HG02885 (cell line): ENCODE measurements around the gene OR10H2.
"Not testable (repeated sequence)": the region's sequence is repeated elsewhere in the genome, so short reads cannot be mapped to it uniquely, and the experiment has no call there.

Source experiments
- ATAC-seq: cut with Tn5 transposase; IDR thresholded peaks from one replicate; pipeline ENCODE4 v1.9.1; 2021; ENCODE audit warnings: mild to moderate bottlenecking; ENCODE audit not compliant: unreplicated experiment, poor library complexity

OR10H2 gene, protein sequence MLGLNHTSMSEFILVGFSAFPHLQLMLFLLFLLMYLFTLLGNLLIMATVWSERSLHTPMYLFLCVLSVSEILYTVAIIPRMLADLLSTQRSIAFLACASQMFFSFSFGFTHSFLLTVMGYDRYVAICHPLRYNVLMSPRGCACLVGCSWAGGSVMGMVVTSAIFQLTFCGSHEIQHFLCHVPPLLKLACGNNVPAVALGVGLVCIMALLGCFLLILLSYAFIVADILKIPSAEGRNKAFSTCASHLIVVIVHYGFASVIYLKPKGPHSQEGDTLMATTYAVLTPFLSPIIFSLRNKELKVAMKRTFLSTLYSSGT

DNA sequence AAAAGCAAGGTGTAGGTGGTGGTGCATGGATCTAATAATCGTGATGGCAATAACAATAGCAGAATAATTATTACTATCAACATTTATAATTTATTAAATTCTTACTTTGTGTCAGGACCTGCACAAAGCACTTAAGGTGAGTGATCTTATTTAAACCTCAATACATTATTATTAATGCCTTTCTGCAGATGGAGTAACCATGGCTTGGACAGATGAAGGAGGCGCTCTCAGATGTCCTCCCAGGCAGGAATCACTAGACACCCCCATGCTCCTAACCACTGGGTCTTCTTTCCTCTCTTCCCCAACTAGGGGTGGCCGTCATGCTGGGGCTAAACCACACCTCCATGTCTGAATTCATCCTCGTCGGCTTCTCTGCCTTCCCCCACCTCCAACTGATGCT, at the start of gene OR10H2:
Gene OR10H2 (plus strand): TSS at position 301 of the 400 bp plus-strand sequence. CDS start 20 bp downstream, at position 321.
- no peak for ATAC-seq

DNA sequence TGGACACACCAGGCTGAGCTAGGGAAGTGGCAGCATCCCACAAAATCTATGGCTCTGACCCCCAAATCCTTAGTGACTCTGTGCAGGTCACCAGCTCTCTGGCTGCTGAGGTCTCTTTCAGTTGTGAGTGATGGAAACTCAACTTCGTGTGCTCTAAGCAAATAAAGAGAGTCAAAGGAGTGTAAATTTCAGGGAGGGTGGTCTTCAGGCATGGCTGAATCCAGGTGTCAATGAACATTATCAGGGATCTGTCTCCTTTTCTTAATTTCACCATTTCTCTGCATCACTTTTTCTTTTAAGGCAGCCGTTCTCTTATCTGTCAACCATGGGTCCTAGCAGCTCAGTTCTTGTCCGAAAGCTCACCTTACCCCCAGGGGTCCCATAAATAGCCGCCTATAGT, 48.7 kb upstream of the OR10H2 start:
- no peak for ATAC-seq

DNA sequence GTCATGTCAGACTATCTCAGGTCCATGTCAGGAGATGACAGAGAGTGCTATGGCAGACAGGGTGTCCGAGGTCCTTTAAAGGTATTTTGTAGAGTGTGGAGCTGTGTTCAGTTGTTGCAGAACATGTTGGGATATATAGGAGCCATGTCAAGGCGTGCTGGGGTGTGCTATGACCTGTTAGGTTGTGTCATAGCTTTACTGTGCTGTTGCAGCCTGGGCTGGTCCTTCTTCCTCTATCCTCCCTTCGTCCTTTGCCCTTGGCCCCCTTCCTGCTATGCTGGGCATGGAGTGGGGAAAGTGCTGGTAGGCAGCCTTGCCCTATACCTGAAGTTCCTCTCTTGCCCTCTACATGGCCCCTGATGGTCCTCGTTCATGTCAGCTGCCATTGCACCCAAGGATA, 48.0 kb upstream of the OR10H2 start:
- ATAC-seq = not testable (repeated sequence)

DNA sequence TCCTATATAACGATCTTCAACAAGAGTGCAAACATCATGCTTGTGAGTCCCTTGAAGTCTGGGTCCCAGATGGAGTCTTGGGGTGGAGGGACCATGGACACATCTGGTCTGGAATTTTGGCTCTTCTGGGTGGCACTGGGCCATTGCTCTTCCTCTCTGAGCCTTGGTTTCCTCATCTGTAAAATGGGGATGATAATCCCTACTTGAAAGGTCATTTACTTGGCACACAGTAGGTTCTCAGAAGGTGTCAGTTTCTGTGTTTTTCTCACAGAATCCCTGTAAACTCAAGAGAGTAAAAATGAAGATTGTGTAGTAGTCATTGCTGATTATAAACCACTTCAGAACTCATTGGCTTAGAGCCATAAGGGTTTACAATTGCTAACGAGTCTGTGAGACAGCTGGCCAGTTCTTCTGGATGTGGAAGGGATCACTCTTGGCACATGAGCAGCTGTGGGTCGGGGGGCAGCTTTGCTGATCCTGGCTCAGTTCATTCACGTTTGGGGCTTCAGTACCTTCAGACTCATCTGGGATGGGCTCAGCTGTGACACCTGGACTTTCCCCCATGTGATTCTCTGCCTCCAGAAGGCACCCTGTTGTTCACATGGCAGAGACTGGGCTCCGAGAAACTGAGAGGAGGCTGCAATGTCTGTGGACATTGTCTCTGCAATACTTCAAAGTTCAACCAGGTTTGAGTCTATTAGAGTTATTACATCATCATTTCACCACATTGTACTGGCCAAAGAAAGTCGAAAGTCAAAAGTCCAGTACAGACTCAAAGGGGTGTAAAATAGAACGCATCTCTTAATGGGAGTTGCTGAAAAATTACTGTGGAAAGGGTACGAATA, 47.1 kb upstream of the OR10H2 start:
- ATAC-seq = no peak

DNA sequence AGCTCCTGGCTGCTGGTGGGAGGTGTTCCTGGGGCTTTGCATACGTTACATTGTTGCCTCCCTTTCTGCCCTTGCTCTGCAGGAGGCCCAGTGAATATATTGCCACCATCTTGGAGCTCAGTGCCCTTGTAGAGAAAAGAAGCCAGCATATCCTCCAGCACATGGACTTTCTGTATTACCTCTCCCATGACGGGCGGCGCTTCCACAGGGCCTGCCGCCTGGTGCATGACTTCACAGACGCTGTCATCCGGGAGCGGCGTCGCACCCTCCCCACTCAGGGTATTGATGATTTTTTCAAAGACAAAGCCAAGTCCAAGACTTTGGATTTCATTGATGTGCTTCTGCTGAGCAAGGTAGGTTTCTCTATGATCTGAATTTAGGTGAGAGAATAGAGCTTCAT, 44.4 kb upstream of the OR10H2 start:
- no peak for ATAC-seq

DNA sequence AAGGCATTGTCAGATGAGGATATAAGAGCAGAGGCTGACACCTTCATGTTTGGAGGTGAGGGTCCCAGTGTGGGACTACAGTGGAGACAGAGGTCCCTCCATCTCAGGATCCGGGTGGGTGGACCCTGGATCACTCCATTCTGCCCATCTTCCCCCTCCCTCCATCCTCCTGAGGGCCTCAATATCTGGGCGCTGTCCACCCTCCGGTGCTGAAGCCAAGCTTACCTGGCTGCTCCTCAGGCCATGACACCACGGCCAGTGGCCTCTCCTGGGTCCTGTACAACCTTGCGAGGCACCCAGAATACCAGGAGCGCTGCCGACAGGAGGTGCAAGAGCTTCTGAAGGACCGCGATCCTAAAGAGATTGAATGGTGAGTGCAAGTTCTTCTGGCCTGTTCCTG, 43.0 kb upstream of the OR10H2 start:
- ATAC-seq = no peak

DNA sequence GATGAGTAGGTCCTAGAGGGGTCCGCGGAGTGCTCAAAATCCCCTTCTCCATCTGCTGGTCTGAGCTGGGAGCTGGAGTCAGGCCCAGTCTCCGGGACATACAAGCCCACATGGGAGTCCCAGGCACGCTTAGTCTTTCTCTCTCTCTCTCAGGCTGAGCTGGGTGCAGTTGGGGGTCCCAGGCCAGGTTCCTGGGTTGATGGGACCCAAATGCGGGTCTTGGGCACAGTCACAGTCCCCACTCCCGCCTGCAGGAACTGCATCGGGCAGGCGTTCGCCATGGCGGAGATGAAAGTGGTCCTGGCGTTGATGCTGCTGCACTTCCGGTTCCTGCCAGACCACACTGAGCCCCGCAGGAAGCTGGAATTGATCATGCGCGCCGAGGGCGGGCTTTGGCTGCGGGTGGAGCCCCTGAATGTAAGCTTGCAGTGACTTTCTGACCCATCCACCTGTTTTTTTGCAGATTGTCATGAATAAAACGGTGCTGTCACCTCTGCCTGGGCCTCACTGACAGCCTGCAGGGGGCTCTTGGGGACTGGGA, 31.1 kb upstream of the OR10H2 start:
- ATAC-seq = no peak

DNA sequence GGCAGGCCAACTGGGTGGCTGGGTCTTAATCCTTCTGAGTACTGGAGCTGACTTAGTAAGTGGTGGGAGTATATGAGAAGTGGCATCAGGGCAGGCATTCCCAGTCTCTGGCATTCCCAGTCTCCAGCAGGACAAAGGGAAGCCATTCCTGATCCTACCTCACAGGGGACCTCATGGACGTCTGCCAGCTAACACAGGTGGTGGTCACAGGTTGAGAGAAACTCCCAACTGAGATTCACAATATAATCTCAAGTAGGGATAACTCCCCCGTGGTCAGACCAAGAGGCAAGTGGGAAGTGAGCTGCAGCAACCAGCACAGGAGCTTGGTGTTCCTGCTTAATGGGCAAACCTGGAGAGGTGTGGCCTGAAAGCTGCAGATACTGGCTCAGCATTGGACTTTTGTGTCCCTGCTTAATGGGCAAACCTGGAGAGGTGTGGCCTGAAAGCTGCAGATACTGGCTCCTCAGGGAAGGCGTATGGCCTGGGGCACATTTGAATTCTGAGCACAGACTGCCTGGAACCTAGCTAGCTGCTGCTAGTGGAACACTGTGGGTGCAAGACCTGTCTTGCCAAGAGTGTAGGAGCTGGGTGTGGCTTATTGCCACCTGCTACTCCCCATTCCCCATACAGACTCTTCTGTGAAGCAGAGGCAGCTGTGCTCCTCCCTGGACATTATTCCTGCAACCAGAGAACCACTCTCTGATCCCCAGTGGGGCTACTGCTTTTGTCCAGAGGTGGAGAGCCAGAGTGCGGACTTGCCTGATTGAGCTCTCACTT, 25.9 kb upstream of the OR10H2 start:
- ATAC-seq = no peak

DNA sequence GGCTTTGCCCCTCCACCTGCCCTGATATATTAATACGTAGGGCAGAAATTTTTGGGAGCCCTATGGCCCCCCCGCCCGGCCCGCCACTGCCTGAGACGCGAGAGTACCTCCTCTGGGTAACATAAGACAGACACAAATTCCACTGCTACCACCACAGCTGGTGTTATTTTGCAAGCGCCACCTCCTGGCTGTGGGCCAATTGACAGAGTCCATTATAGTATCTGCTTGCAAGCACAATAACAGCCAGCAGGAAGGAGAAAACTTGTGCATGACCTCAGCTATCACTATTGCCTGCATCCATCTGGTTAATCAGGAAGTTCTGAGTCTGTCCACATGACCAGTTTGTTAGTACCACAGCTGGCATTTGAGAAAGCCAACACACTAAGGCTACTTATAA, 25.3 kb upstream of the OR10H2 start:
- ATAC-seq = no peak

DNA sequence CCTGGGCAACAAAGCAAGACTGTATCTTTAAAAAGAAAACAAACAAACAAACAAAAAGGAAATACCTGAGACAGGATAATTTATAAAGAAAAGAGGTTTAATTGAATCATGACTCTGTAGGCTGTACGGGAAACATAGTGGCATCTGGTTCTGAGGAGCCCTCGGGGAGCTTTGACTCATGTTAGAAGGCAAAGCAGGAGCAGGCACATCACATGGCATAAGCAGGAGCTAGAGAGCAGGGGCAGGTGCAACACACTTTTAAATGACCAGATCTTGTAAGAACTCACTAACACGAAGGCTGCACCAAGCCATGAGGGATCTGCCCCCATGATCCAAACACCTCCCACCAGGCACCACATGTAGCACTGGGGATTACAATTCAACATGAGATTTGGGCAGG, 13.2 kb upstream of the OR10H2 start:
- ATAC-seq = no peak

DNA sequence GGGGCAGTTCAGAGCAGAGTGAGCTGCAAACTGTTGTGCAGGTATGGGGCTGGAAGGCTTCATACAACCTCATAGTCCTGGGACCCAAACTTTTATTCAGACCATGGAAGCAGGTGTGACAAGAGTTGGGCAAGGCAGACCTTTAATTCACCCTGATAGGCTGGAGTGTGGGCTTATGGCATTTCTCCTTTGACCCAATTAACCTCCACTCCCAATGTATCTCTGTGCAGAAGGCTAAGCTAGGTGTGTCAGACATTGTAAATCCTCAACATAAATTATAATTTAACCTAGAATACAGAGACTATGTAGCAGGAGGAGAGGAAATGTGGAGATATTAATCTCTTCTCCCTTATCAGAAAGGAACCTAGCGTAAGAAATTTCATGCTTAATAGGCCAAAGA, 12.2 kb upstream of the OR10H2 start:
- ATAC-seq = no peak

DNA sequence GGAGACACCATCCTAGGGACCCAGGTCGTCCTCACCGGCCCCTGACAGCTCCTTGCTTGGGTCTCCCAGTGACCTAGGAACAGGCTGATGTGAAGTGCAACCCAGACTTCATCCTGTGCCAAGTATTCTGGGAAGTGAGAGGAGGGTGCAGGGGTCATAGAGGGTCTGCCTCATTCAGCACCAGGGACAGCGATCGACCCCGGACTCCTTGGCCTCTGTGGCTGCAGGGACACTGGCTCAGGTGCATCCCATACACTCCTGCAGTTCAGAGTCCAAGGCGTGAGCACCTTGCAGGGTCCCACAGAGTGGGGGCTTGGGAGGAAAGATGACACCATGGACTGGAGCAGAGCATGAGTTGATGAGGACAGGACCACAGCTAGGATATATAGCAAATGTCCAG, 10.0 kb upstream of the OR10H2 start:
- no peak for ATAC-seq

DNA sequence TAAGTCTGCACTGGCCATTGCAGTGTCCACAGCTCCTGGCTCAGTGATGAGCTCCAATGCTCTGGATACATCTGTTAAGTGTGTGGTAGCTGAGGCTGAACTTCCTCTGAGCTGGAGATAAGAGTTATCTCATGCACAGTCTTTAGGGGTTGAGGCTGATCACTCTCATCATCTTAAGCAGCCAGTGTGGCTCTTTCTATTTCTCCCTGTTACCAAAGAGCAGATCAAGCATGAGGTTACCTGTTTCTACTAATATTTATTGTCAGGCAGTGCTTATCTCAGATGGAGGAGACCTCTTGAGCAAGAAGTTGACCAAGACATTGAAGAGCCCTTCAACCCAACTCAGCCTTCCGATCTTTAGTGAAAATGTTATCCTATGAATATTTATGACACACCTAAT, 6.6 kb upstream of the OR10H2 start:
- ATAC-seq = no peak

DNA sequence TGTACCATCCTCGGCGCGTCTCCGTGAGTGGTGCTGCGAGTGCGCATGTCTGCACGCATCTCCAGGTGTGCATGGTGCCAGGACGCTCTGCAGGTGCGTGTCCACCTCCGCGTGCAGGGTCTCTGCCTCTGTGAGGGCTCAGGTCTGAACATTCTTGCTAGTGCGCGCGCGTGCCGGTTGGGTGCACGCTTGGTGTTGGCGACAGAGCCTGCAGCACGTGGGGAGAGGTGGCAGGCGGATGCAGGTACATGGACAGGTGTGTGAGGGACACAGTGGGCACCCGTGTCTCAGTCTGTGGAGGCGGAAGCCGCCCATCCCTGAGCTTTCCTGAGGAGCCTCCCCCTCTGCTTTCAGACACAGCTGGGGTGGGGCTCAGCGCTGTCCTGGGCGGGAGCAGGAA, 4.9 kb upstream of the OR10H2 start:
- ATAC-seq = no peak

DNA sequence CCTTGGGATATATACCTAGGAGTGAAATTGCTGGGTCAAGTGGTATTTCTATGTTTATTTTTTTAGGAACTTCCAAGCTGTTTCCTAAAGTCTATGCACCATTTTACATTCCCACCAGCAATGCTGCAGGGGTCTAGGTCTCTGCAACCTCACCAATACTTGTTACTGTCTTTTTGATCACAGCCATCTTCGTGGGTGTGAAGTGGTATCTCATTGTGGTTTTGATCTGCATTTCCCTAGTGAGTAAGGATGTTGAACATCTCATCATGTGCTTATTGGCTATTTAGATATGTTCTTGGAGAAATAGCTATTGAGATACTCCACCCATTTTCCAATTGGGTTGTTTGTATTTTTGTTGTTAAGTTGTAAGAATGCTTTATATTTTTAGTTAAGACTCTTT, 2.7 kb downstream of the OR10H2 start:
- ATAC-seq = no peak

DNA sequence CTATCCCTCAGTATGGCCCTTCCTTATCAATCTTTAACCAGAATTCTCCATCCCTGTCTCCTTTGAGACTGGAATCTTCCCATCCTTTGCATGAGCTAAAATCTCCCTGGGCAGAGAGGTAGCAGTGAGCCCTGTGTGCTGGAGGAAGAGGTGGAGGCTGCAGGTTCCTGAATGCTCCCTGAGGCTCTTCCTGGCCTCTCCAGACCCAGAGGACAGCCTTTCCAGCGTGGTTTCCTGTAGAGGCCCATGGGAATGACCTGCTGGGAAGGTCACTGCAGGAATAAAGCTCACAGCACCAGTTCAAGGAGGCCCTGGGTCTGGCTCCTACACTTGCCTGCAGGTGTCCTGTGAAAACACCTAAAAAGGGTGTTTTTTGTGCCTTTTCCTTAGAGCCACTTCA, 4.6 kb downstream of the OR10H2 start:
- no peak for ATAC-seq

DNA sequence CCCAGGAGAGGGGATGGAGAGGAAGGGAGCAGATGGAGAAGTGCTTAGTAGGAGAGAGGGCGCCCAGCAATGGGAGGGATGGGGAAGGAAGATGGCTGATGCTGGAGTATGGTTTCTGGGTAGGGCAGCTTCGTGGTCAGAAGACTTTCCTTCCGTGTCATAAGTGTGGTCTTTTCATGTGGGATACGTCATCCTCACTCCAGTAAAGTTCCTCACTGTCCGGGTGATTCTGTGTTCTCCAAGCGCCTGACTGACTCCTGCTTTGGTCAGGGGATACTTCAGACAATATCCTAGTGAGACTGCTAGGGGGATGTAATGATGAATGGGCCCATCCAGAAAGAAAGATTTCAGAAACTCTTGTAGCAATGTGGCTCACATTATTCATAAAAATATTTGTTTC, 6.1 kb downstream of the OR10H2 start:
- no peak for ATAC-seq

DNA sequence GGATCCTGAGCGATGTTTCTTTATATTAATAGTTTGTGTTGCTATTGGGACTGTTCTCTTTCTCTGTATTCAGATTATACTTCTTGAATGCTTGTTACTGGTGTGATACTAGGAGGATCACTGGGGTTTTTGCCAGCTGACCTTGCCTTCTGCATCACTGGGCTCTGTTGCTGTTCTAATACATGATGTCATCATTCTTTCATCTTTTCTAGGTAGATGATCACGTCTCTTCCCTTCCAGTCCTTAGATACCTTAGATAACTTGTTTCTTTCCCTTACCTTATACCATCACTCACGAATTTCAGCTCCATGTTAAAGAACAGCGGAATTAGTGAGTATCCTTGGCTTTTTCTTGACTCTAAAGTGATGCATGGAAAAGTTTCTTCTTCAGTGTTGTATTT, 9.9 kb downstream of the OR10H2 start, which contains the start of gene OR10H3:
Gene OR10H3 (plus strand): TSS at position 264 of the 400 bp plus-strand sequence. CDS start 3,408 bp downstream, outside the sequence.
- ATAC-seq = no peak

DNA sequence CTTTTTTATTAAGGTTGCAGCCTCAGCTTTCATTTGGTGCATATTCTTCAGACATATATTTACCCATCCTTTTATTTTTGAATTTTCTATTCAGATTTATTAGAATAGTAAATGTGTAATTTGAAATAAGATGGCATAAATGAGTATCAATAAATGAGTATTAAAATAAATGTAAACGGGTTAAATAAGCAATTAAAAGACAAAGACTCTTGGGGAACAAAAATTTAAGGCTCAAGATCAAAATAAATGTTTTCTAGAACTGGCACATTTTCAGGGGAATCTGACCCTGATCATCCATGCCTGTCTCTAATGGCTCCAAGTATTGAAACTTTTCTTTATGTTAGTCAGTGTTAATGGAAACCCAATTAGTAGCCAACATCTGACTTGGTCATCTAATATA, 13.0 kb downstream of the OR10H2 start:
- no peak for ATAC-seq

DNA sequence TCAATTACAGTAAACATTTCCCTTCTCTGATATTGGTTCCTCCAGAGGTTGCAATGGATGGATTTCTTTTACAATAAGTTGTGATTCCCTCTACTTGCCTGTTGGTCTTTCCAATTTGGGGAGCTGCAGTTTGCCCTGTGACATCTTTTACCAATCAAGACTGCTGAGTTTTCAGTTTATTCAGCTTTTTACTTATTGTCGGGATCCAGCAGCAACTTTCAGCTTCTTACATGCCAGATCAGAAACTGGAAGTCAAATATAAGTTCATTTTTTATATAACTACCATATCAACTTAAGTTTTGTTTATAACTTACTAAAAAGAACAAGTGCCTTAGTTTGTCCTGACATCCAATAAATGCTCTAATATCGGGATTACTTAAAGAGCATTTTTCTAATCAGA, 20.4 kb downstream of the OR10H2 start:
- no peak for ATAC-seq

DNA sequence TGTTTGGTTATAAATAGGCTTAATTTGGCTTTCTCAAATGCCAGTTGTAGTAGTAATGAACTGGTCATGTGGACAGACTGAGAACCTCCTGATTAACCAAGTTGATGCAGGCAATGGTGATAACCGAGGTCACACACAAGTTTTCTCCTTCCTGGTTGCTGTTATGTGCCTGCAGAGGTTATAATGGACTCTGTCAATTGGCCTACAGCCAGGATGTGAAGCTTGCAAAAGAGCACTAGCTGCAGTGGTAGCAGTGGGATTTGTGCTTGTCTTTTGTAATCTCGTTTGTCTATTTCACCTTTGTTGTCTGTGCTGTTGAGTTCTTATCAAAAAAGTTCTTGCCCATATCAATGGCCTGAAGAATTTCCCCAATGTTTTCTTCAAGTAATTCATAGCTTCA, 30.6 kb downstream of the OR10H2 start:
- no peak for ATAC-seq
